ENCODE results near the gene BAIAP3. TPM values are rescaled to one million over a fixed set of nuclear protein-coding genes. Genes with fewer than 3 reads are reported as not detected.

The BAIAP3 gene, protein sequence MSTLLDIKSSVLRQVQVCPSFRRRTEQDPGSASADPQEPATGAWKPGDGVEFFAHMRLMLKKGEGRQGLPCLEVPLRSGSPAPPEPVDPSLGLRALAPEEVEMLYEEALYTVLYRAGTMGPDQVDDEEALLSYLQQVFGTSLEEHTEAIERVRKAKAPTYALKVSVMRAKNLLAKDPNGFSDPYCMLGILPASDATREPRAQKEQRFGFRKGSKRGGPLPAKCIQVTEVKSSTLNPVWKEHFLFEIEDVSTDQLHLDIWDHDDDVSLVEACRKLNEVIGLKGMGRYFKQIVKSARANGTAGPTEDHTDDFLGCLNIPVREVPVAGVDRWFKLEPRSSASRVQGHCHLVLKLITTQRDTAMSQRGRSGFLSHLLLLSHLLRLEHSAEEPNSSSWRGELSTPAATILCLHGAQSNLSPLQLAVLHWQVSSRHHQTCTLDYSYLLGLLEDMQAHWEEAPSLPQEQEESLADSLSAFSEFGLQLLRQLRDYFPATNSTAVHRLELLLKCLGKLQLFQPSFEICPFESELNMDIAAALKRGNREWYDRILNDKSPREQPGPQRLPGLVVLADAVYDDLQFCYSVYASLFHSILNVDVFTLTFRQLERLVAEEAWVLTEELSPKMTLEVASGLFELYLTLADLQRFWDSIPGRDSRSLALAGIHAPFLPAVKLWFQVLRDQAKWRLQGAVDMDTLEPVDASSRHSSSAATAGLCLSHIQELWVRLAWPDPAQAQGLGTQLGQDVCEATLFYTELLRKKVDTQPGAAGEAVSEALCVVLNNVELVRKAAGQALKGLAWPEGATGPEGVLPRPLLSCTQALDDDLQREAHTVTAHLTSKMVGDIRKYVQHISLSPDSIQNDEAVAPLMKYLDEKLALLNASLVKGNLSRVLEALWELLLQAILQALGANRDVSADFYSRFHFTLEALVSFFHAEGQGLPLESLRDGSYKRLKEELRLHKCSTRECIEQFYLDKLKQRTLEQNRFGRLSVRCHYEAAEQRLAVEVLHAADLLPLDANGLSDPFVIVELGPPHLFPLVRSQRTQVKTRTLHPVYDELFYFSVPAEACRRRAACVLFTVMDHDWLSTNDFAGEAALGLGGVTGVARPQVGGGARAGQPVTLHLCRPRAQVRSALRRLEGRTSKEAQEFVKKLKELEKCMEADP
- 1 to 10 TPM in 1 of 2 experiments, under 1 TPM in 1; 0.57 to 1.0 TPM for total RNA-seq

DNA sequence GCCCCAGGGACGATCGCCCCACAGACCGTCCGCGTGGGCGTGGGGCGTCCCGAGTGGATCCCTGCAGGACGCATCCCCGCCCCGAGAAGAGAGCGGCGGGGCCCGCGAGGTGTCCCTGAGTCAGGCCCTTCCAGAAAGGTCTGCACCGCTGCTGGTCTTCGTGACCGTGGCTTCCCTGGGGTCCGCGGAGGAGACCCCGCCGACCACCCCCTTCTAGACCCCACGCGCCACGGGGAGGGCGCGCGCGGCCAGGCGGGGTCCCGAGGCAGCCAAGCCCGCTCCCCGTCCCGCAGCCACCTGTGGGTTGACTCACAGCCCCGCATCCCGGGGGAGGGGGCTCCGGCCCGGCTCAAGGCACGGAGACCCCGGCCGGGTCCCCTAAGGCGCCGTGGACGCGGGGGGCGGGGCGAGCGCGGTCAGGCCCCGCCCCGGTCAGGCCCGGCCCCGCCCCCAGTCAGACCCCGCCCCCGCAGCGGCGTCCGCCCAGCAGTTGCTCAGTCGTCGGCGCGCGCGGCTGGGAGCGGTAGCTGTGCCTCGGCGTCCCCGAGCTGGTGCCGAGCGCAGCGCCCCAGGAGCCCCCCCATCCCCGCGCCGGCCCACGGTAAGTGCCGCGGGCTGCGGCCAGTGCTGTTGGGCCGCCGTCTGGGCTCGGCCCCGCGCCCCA is at the start of gene BAIAP3:
BAIAP3 (plus strand) TSS at position 497 of the 664 bp plus-strand sequence. CDS start 4,905 bp downstream, outside the sequence.
- no peak within 1 kb of the TSS for H3K4me3 Mint-ChIP-seq
- DNase-seq (peak; percentile 82), ATAC-seq (peak; percentile 83)
- no peaks in the 10 kb centered on the region for H3K9me3 Mint-ChIP-seq (ENCODE audit: low read depth)
- ChIA-PET CTCF (no interaction called here), POLR2A (interaction anchor here (0.6 kb wide), 1 partner anchor 607 kb away, joined by 4 read pairs; no protein-coding TSS in a partner anchor)
- no peak within 1 kb of the TSS for H3K27ac Mint-ChIP-seq
- intact Hi-C loops (cut with DNase I, micrococcal nuclease) = loop anchor here in 1 of 2 experiments (1.0 kb wide), 2 partner anchors 10 to 23 kb away; no protein-coding TSS in a partner anchor
- no peaks in the 10 kb centered on the region for H3K36me3 Mint-ChIP-seq (ENCODE audit: low read depth)
- peaks cover 15% of the 10 kb centered on the region for H3K4me1 Mint-ChIP-seq
- peaks cover 23% of the 10 kb centered on the region for H3K27me3 Mint-ChIP-seq

DNA sequence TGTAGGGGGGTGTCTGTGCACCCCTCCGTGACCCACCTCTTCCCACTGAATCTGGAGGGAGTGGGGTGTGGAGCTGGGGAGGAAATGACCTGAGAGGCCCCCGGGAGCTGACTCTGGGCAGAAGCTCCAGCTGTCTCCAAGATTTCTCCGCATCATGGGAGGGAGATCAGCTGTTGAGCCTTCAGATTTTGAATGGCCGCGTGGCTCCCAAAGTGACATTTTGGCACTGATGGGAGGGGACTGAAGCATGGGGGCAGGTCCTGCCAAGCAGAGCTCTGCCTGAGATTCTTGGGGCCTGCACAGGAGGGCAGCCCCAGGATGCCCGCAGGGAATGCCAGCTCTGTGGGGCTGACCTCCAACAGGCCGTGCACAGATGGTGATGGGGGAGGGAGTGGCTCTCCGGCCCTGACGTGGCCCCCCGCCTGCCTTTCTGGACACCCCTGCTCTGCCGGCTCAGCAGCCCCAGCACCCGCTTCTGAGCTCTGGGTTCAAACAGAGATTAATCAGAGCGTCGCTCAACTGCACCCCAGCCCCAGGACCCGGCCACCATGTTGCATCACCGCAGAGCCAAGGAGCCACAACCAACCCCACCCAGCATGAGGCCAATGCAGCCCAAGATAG is 49.3 kb upstream of the BAIAP3 start:
- no peak for DNase-seq
- Mint-ChIP-seq H3K9me3 (ENCODE audit: low read depth) (no peaks in the 10 kb centered on the region), H3K27me3 (peaks cover 10% of the 10 kb centered on the region), H3K4me3 (no peak overlapping the region), H3K36me3 (ENCODE audit: low read depth) (no peaks in the 10 kb centered on the region), H3K4me1 (no peaks in the 10 kb centered on the region), H3K27ac (no peak overlapping the region)
- POLR2A ChIA-PET = no interaction called here
- ATAC-seq = no peak
- intact Hi-C loops (cut with DNase I, micrococcal nuclease) = no loop called here
- CTCF ChIA-PET = interaction anchor here (0.6 kb wide), 1 partner anchor 1306 kb away, joined by 3 read pairs; no protein-coding TSS in a partner anchor

DNA sequence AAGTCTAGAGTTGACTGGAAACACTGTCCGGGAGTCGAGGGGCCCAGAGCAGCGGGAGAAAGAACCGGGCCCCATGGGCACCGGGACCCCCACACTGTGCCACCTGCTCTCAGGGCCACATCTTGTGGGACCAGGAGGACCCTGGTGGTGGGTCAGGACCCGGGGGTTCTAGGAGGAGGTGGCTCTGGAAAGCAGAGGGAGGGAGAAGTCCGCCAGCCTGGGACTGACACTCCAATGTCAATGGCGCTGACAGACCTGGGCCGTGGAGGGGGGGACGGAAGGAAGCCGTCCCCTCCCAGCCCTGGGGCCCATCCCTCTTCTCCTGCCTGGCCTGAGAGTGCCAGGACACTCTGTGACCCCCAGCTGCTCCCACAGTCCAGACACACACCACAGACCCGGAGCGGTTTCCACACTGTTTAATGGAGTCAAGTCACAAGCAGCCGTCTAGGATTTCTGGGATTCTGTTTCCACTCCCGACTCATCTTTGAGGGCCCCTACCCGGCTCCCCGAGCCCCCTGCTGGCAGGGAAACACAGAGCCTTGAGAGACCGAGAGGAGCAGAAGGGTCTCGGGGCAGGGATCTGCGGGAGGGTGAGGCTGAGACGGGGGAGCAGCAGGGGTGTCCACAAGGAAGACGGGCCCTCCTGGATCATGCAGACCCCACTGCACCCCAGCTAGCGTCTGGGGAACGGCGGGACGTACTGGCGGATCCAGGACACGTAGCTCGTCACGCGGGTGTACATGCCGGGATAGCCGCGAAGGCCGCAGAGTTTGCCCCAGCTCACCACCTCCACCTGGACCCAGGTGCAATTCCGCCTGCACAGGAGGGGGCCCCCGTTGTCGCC is 47.6 kb upstream of the BAIAP3 start:
- ATAC-seq (no peak), DNase-seq (no peak)
- peaks cover 23% of the 10 kb centered on the region for H3K27me3 Mint-ChIP-seq
- H3K27ac Mint-ChIP-seq = no peak overlapping the region
- no peaks in the 10 kb centered on the region for H3K36me3 Mint-ChIP-seq (ENCODE audit: low read depth)
- ChIA-PET CTCF (no interaction called here), POLR2A (no interaction called here)
- intact Hi-C loops (cut with DNase I, micrococcal nuclease) = no loop called here
- H3K9me3 Mint-ChIP-seq (ENCODE audit: low read depth) = no peaks in the 10 kb centered on the region
- no peaks in the 10 kb centered on the region for H3K4me1 Mint-ChIP-seq
- no peak overlapping the region for H3K4me3 Mint-ChIP-seq

DNA sequence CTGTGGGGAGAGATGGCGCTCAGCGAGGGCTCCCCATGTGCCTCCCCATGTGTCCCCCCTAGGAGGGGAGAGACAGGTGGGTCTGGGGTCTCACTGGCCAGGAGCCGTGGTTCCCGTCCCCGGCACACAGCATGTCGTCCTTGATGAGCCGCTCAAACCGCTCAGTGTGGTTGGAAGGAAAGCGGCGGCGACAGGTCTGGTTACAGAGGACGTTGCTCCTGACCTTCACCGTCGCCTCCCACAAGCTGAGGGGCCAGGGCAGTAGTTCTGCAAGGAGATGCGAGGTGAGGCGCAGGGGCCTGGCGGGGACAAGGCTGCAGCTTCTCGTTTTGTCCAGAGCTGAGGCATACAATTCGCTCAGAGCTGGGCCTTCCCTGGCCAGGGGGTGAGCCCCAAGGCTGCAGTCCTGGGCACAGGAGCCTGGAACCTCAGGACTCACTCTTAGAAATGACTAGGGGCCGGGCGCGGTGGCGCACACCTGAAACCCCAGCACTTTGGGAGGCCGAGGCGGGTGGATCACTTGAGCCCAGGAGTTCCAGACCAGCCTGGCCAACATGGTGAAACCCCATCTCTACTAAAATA is 46.8 kb upstream of the BAIAP3 start:
- DNase-seq (no peak), ATAC-seq (no peak)
- no peak overlapping the region for H3K4me3 Mint-ChIP-seq
- no peak overlapping the region for H3K27ac Mint-ChIP-seq
- H3K9me3 Mint-ChIP-seq (ENCODE audit: low read depth) = no peaks in the 10 kb centered on the region
- H3K4me1 Mint-ChIP-seq = no peaks in the 10 kb centered on the region
- H3K27me3 Mint-ChIP-seq = peaks cover 28% of the 10 kb centered on the region
- intact Hi-C loops (cut with DNase I, micrococcal nuclease) = no loop called here
- ChIA-PET POLR2A (no interaction called here), CTCF (no interaction called here)
- no peaks in the 10 kb centered on the region for H3K36me3 Mint-ChIP-seq (ENCODE audit: low read depth)

DNA sequence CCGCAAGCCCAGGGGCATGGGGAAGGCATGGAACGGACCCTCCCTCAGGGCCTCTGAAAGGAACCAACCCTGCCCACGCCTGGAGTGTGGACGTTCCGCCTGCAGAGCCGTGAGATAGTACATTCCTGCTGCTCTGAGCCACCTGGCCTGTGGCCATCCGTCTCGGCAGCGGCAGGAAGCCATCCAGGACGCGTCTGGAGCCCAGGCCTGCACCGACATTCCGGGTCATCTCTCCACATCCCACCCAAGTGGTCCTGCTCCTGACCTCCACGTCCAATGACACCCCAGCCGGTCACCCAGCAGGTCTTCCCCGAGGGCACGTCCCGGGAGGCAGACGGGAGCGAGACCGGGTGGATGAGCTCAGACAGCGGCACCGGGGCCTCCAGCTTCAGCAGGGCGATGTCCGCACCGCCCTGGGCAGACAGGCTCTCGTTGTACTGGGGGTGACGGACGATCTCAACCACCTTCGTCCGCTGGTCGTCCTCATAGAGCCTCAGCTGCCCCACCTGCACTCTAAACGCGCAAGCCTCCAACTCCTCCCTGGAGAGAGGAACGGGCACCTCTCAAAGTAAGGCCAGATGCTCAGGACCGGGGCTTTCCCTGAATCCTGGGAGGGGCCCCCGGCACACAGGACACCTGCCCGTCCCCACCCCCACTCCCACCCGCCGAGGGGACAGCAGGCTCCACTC is 45.3 kb upstream of the BAIAP3 start:
- POLR2A ChIA-PET = no interaction called here
- intact Hi-C loops (cut with DNase I, micrococcal nuclease) = no loop called here
- Mint-ChIP-seq H3K4me3 (no peak overlapping the region), H3K36me3 (ENCODE audit: low read depth) (no peaks in the 10 kb centered on the region), H3K27ac (no peak overlapping the region), H3K4me1 (no peaks in the 10 kb centered on the region), H3K9me3 (ENCODE audit: low read depth) (no peaks in the 10 kb centered on the region), H3K27me3 (peaks cover 31% of the 10 kb centered on the region)
- ATAC-seq (no peak), DNase-seq (no peak)
- CTCF ChIA-PET = no interaction called here

DNA sequence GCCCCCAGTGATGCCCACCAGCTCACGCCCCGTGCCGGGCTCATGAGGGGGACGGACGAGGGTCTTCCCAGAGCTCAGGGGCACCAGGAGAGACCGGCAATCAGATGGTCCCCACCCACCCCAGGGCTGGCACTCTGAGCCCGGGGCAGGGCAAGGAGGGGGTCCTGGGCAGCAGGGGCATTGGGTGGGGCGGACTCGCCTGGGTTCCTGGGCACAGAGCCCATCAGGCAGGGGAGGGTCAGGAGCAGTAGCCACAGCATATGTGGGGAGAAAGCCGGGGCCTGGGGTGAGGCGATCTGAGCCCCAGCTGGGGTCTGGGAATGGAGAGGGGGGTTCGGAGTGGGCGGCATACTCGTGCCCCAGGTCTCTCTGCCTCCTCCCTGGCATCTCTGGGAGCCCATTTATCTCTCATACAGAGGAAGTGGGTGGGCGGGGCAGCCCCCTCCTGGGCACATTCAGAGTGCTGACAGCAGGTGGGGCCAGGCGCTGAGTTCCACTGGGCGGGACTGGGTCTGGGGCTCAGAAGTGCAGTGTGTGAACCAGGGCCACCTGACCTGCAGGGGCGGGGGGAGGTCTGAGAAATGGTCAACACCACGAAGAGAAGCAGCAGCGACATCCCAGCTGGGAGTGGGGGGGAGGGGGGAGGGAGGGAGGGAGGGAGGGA is 44.5 kb upstream of the BAIAP3 start:
- DNase-seq = peak; percentile 44
- POLR2A ChIA-PET = no interaction called here
- intact Hi-C loops (cut with DNase I, micrococcal nuclease) = no loop called here
- ATAC-seq = peak; percentile 47
- Mint-ChIP-seq H3K4me3 (no peak overlapping the region), H3K9me3 (ENCODE audit: low read depth) (no peaks in the 10 kb centered on the region), H3K4me1 (no peaks in the 10 kb centered on the region), H3K27me3 (peaks cover 34% of the 10 kb centered on the region), H3K36me3 (ENCODE audit: low read depth) (no peaks in the 10 kb centered on the region), H3K27ac (no peak overlapping the region)
- CTCF ChIA-PET = no interaction called here

DNA sequence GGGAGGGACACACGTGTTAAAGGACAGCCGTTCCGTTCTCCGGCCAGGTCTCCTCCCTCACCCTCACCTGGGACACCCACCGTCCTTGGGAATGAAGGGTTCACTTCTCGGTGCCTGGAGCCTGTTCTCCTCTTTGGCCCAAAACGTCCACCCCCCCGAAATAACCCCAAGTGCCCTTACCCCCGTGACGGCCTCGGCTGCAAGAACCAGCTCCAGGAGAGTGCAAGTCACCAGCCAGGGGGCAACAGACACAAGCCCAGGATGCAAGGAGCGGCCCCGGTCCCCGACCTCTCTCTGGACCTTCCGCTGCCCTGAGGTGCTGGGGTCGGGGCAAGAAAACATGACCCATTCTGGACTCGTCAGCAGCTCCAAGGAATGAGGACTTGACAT is 44.0 kb upstream of the BAIAP3 start:
- peaks cover 37% of the 10 kb centered on the region for H3K27me3 Mint-ChIP-seq
- POLR2A ChIA-PET = no interaction called here

DNA sequence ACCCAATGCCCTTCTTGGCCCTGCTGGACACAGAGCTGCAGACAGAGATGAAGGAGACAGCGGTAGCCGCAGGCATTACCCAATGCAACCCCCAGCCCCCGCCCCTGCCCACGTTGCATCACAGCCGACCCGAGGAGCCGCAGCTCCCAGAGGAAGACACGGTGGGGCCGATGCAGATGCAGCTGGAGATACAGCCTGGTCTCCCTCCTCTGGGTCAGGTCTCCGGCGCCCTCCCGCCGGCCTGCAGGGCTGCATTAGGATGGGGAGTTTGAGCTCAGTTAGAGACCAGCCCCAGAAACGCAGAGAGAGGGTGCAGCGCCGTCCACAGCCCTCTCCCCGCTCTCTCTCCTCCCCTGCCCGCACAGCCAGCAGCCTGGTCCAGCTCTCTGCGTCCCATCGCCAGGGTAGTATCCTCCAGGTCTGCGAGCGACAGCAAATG is 43.4 kb upstream of the BAIAP3 start:
- POLR2A ChIA-PET = no interaction called here

More for the DNA sequence above, 44.0 kb upstream of the BAIAP3 start:
- no peaks in the 10 kb centered on the region for H3K36me3 Mint-ChIP-seq (ENCODE audit: low read depth)
- H3K4me1 Mint-ChIP-seq = no peaks in the 10 kb centered on the region
- no peak for DNase-seq
- no peak overlapping the region for H3K27ac Mint-ChIP-seq
- CTCF ChIA-PET = interaction anchor here (0.6 kb wide), 1 partner anchor 233 kb away, joined by 3 read pairs; no protein-coding TSS in a partner anchor
- no peak for ATAC-seq
- no peaks in the 10 kb centered on the region for H3K9me3 Mint-ChIP-seq (ENCODE audit: low read depth)
- intact Hi-C loops (cut with DNase I, micrococcal nuclease) = no loop called here
- H3K4me3 Mint-ChIP-seq = no peak overlapping the region

DNA sequence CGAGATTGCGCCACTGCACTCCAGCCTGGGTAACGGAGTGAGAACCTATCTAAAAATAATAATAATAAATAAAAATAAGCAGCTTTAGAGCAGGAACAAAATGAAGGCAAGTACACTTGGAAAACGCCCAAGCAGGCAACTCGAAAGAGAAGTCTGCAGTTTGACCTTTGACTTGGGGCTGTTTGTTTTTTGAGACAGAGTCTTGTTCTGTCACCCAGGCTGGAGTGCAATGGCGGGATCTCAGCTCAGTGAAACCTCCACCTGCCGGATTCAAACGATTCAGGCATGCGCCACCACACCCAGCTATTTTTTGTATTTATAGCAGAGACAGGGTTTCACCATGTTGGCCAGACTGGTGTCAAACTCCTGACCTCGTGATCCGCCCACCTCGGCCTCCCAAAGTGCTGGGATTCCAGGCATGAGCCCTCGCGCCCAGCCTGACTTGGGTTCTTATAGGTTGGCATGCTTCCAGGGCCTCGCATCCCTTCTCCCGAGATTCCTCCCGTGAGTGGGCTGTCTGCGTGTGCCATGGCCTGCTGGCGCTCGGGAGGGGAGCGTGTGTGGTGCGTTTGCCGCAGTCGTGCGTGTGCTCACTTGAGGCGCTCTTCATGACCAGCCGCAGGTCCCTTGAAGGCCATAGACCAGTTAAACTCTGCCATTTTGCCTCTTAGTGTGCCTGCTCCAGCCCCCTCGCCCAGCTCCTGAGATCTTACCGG is 42.4 kb upstream of the BAIAP3 start:
- no peak for DNase-seq
- Mint-ChIP-seq H3K27ac (no peak overlapping the region), H3K36me3 (ENCODE audit: low read depth) (no peaks in the 10 kb centered on the region), H3K4me3 (no peak overlapping the region), H3K4me1 (no peaks in the 10 kb centered on the region), H3K9me3 (ENCODE audit: low read depth) (no peaks in the 10 kb centered on the region), H3K27me3 (peaks cover 39% of the 10 kb centered on the region)
- intact Hi-C loops (cut with DNase I, micrococcal nuclease) = no loop called here
- ChIA-PET CTCF (interaction anchor here (1.0 kb wide), 1 partner anchor 9 kb away, joined by 3 read pairs; no protein-coding TSS in a partner anchor), POLR2A (no interaction called here)
- ATAC-seq = no peak

More for the DNA sequence above, 43.4 kb upstream of the BAIAP3 start:
- H3K9me3 Mint-ChIP-seq (ENCODE audit: low read depth) = no peaks in the 10 kb centered on the region
- intact Hi-C loops (cut with DNase I, micrococcal nuclease) = no loop called here
- ATAC-seq (no peak), DNase-seq (no peak)
- no peak overlapping the region for H3K4me3 Mint-ChIP-seq
- no peak overlapping the region for H3K27ac Mint-ChIP-seq
- no peaks in the 10 kb centered on the region for H3K36me3 Mint-ChIP-seq (ENCODE audit: low read depth)
- peaks cover 39% of the 10 kb centered on the region for H3K27me3 Mint-ChIP-seq
- no peaks in the 10 kb centered on the region for H3K4me1 Mint-ChIP-seq
- CTCF ChIA-PET = interaction anchor here (0.6 to 1.0 kb wide), 3 partner anchors 10 to 1094 kb away, joined by 3 read pairs; no protein-coding TSS in a partner anchor

Data from activated CD4-positive, alpha-beta T cell treated with anti-CD3 and anti-CD28 coated beads for 36 hours (primary cell).